Measurements from ENCODE around the gene MUC3A. TPM values are rescaled to one million over a fixed set of nuclear protein-coding genes. Genes with fewer than 3 reads are reported as not detected.
A peak's percentile ranks its signal among the peaks of the same experiment; 100 is the strongest.
"Not testable (repeated sequence)": the region's sequence is repeated elsewhere in the genome, so short reads cannot be mapped to it uniquely, and the experiment has no call there.

Gene MUC3A
- total RNA-seq, 4 donors from 2014 or later, result 11.7 to 233 (median 64.7) TPM

GRCh38 chr7:100902638-100903037, 46.7 kb upstream of the MUC3A start:
- Histone ChIP-seq H3K27me3 (peaks cover 18% of the 10 kb centered on the region), H3K9me3 (no peaks in the 10 kb centered on the region), H3K4me3 (no peak overlapping the region), H3K4me1 (peaks cover 0 to 16% (median 4%) of the 10 kb centered on the region in 4 donors), H3K27ac (peak overlapping the region; percentile 66 to 76 (median 72)), H3K36me3 (no peaks in the 10 kb centered on the region)
- 83% methylated on average over 7 of the region's 7 CpGs; no CpG with 5 or more reads in 1 of the 2 donors for WGBS, 2 donors (ENCODE audit: low coverage in 1 of 2)
- in situ Hi-C loops (cut with MboI; ENCODE audit: low pct_ligation_motif_present in 1 of 4, low pct_unique_long_range_greater_than_20kb in 1 of 4, low sequenced_read_pairs in 3 of 4), result loop anchor here in 2 of 4 donors (5.0 to 10.0 kb wide), 2 partner anchors 150 to 152 kb away; no protein-coding TSS in a partner anchor
- DNase-seq, result no peak
- intact Hi-C loops (cut with DNase I; ENCODE audit: low total_unique reads), result no loop called here
- TF ChIP-seq POLR2AphosphoS5 (IDR thresholded peaks at IDR 0.05) (no peak), CTCF (IDR thresholded peaks at IDR 0.05) (no peak), EP300 (IDR thresholded peaks at IDR 0.05; ENCODE audit: low read depth) (no peak), POLR2A (IDR thresholded peaks at IDR 0.05) (no peak)

GRCh38 chr7:100908512-100908911, 40.8 kb upstream of the MUC3A start:
- H3K27ac ChIP-seq, result no peak overlapping the region
- no peak overlapping the region for H3K4me3 ChIP-seq
- intact Hi-C loops (cut with DNase I; ENCODE audit: low total_unique reads), result loop anchor here (5.0 kb wide), 1 partner anchor 269 kb away; no protein-coding TSS in a partner anchor
- in situ Hi-C loops (cut with MboI; ENCODE audit: low pct_ligation_motif_present in 1 of 4, low pct_unique_long_range_greater_than_20kb in 1 of 4, low sequenced_read_pairs in 3 of 4), result loop anchor here in 1 of 4 donors (10.0 kb wide), 1 partner anchor 146 kb away; no protein-coding TSS in a partner anchor
- WGBS, 2 donors (ENCODE audit: low coverage in 1 of 2), result 92 to 94% methylated on average over 2 to 5 of the region's 5 CpGs
- peaks cover 0 to 18% (median 5%) of the 10 kb centered on the region in 4 donors for H3K4me1 ChIP-seq
- H3K27me3 ChIP-seq, result no peaks in the 10 kb centered on the region
- no peaks in the 10 kb centered on the region for H3K36me3 ChIP-seq
- H3K9me3 ChIP-seq, result no peaks in the 10 kb centered on the region
- TF ChIP-seq POLR2A (IDR thresholded peaks at IDR 0.05) (no peak), EP300 (IDR thresholded peaks at IDR 0.05; ENCODE audit: low read depth) (no peak), CTCF (IDR thresholded peaks at IDR 0.05) (no peak), POLR2AphosphoS5 (IDR thresholded peaks at IDR 0.05) (no peak)
- DNase-seq, result no peak

- H3K4me3 ChIP-seq; H3K9me3 ChIP-seq; intact Hi-C loops (cut with DNase I; ENCODE audit: low total_unique reads); H3K36me3 ChIP-seq; in situ Hi-C loops (cut with MboI; ENCODE audit: low pct_ligation_motif_present in 1 of 4, low pct_unique_long_range_greater_than_20kb in 1 of 4, low sequenced_read_pairs in 3 of 4); H3K27me3 ChIP-seq: not testable (repeated sequence)
- WGBS, 2 donors (ENCODE audit: low coverage in 1 of 2), result 31 to 53% methylated on average over 6 to 7 of the region's 7 CpGs
- peak overlapping the region; percentile 33 to 61 (median 48) for H3K27ac ChIP-seq
- peaks cover 0 to 18% (median 5%) of the 10 kb centered on the region in 4 donors for H3K4me1 ChIP-seq
- DNase-seq, result peak; percentile 66
Measured at GRCh38 chr7:100910443-100910842, 38.9 kb upstream of the MUC3A start.

GRCh38 chr7:100911484-100911883, 37.9 kb upstream of the MUC3A start:
- Histone ChIP-seq H3K4me1 (peaks cover 0 to 23% (median 8%) of the 10 kb centered on the region in 4 donors), H3K27me3 (no peaks in the 10 kb centered on the region), H3K36me3 (no peaks in the 10 kb centered on the region), H3K27ac (peak overlapping the region in 3 of 4 donors; percentile 10 to 61 (median 33)), H3K9me3 (no peaks in the 10 kb centered on the region), H3K4me3 (no peak overlapping the region)
- TF ChIP-seq EP300 (IDR thresholded peaks at IDR 0.05; ENCODE audit: low read depth) (no peak), POLR2A (IDR thresholded peaks at IDR 0.05) (no peak), POLR2AphosphoS5 (IDR thresholded peaks at IDR 0.05) (no peak), CTCF (IDR thresholded peaks at IDR 0.05) (no peak)
- in situ Hi-C loops (cut with MboI; ENCODE audit: low pct_ligation_motif_present in 1 of 4, low pct_unique_long_range_greater_than_20kb in 1 of 4, low sequenced_read_pairs in 3 of 4) (no loop called here), intact Hi-C loops (cut with DNase I; ENCODE audit: low total_unique reads) (no loop called here)
- WGBS, 2 donors (ENCODE audit: low coverage in 1 of 2), result 58 to 69% methylated on average over 3 of the region's 3 CpGs
- DNase-seq, result peak; percentile 17

Data from transverse colon (tissue), 4 donors.